GM21360 (cell line): ENCODE measurements around the gene MCAT.

Experiments used
- ATAC-seq: cut with Tn5 transposase; IDR thresholded peaks from one replicate; pipeline ENCODE4 v1.9.1; 2021; ENCODE audit warnings: mild to moderate bottlenecking, moderate library complexity; ENCODE audit not compliant: unreplicated experiment

MCAT gene

DNA sequence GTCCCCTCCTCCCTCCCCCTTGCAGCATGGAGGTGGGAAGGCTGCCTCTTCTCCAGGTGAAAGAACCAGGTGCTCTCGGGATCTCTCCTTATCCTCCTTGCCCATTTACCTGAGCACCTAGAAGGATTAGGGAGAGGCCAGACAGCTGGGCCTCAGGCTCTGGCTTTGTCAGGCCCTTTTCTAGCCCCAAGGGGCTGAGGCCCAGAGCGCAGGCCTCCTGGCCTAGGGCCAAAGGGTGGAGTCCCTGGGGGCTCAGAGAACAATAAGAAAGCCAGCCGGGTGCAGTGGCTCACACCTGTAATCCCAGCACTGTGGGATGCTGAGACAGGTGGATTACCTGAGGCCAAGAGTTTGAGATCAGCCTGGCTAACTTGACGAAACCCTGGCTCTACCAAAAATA lies 48.6 kb downstream of the MCAT start:
- no peak for ATAC-seq

DNA sequence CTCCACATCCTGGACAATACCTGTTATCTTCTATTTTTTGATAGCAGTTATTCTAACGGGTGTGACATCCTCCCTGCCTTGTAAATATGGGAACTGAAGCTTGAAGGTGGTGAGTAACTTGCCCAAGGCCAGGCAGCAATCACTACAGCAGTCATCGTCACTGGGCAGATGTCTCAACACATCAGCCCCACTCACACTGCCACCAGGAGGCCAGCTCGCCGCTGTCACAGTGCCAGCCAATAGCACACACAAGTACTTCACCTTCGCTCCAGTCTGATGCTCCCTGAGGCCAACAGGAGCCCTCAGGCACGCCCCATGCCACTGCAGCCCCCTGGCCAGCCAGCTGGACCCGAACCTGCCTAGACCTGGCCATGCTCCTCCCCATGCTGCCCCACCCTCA lies 49.1 kb downstream of the MCAT start:
- no peak for ATAC-seq

DNA sequence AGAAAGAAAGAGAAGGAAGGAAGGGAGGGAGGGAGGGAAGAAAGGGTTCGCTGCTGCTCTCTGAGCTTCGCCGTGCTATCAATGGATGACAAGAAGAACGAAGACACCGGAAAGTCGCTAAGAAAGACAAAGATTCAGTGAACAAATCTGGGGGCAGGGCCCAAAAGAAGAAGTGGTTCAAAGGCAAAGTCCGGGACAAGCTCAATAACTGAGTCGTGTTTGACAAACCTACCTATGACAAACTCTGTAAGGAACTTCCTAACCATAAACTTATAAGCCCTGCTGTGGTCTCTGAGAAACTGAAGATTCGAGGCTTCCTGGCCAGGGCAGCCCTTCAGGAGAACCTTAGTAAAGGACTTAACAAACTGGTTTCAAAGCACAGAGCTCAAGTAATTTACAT lies 51.1 kb downstream of the MCAT start:
- no peak for ATAC-seq

DNA sequence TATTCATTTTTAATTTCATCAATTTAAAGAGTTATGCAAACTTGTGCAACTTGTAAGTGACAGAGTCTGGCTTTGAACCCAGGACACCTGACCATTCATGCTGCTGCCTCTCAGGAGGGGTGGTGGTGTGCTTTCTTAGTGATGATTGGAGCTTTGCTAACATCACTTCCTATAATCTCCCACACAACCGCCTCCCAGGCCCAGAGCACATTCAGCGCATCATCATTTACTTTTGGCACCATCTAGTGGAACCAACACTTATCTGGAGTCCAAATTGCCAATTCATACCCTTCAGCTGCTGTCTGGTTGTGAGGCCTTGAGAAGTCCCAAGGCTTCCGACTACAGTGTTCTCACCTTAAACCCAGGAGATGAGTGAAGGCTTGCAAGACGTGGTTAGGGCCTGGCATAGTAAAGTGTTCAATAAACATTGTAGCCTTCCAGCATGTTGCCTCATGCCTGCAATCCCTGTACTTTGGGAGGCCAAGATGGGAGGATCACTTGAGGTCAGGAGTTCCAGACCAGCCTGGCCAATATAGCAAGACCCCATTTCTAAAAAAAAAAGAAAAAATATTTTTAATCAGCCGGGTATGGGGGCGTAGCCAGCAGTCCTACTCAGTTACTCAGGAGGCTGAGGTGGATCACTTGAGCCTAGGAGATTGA lies 52.9 kb downstream of the MCAT start:
- ATAC-seq, result no peak

DNA sequence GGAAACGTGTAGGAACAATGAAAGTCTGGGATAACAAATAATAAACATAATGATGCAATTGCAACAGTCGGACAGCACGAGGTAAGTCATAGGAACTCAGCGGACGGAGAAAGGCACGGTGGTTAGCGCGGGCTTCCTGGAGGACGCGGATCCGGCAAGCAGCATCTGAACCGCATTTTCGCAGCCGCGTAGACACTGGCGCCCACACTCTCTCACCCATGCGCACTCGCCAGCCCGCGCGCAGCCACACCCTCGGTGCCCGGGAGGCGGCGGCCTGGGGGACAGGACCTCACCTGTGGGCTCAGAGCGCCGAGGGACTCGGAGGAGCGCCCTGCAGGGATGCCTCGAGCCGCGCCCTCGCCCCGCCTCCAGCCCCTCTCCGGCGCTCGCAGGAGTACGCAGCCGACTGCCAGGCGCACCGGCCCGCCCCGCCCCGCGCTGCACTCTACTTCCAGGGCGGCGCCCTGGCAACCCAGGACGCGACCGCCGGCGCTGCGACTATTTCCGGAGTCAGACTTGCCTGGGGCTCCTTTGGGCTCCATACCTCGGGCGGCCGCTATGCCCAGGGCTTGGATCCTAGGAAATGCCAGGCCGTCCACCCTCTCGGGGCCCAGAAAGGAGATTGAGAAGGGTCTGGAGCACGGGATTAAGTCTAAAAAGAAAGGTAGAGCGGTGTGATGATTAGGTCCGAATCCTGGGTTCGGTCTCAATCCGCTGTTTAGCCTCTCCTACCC lies 54.0 kb downstream of the MCAT start, which contains the start of gene TTLL1:
TSS of gene TTLL1 (minus strand) at position 408 of the 734 bp plus-strand sequence. CDS start 13,805 bp downstream, outside the sequence.
- ATAC-seq, result peak; percentile 69

DNA sequence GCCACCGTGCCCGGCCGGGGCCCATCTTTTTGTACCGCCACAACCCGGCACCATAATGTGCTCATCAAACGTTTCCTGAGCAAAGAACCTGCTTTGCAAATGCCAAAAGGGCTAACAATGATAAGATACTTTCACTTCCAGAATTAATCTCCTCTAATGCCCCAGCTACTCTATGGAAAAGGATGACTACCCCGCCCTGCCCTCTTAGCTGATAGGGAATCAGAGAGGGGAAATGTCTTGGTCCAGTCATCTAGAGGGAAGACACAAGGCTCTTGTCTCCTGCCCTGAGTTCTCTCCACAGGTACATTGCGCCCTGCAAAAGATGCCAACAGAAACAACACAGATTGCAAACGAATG lies 54.6 kb downstream of the MCAT start:
- ATAC-seq, result no peak

DNA sequence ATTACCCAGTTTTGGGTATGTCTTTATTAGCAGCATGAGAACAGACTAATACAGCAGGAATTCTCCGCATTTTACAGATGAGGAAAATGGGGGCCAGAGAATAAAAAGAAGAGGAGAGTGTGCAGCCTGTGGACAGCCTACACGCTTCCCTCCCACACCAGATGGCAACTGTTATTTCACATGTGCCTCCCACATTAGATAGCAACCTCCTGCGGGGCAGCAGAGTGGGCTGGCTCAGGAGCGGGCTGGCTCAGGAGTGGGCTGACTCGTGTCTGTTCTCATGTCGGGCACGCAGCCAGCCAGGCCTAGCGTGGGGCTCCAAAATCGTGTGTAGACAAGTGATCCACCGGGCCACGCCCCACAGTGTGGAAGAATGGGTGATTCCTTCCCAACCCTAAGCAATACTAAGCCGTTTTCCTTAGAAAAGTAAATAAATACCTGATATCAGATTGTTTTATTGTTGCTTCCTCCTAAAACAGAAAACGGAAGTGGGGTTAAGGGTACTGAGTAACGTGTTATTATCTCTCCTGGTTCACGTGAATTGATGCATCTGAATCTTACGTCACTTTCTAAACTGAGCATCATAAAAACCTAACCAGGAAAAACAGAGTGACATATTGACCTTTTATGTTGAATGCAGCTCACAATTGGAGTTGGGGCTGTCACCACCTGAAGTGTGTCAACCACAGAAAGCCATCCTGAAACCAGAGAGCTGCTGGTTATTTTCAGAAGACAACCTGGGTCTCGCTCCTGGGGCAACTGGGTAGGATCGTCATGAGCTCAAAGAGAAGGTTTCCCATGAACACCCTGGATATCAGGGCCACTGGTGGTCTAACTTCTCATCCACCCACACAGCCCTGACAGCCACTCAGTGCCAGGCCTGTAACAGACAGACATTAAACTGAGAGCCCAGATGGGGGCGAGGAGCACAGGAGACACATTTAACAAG lies 57.3 kb downstream of the MCAT start:
- ATAC-seq, result no peak
